SK-N-SH (cell line): ENCODE results near the gene SCD. TPM values are rescaled to one million over a fixed set of nuclear protein-coding genes. Genes with fewer than 3 reads are reported as not detected.

Experiments
- CTCF ChIA-PET: fragments of 300-600, 350-600 bp; formaldehyde crosslinking; extraction: SDS; loops from one replicate; lab custom pipeline; 2021; lab: Yijun Ruan, JAX
- POLR2A ChIA-PET: fragments of 350-600 bp; sonication (Branson Sonifier 250); formaldehyde crosslinking; extraction: SDS; loops from one replicate; lab custom pipeline; 2020; ENCODE audit warnings: antibody characterized with exemption, inconsistent platforms; lab: Yijun Ruan, JAX
- DNase-seq: peaks from one replicate; pipeline ENCODE4 v3.0.0; 2012
- H2AFZ ChIP-seq: fragments of 200-600 bp; sonication (generic); 2 replicates; pipeline ENCODE4 v1.8.1; 2016; ENCODE audit warnings: antibody characterized with exemption, mild to moderate bottlenecking, low read depth
- H3F3A ChIP-seq: fragments of 200-600 bp; sonication (generic); replicated peaks from 2 replicates; pipeline ENCODE3; 2016; ENCODE audit warnings: antibody characterized with exemption, mild to moderate bottlenecking; ENCODE audit not compliant: insufficient read depth
- H3K27ac ChIP-seq, 2 experiments: fragments of 200-500 bp in 1 of 2; fragments of 200-600 bp in 1 of 2; sonication (Bioruptor generic) in 1 of 2; sonication (generic), shearing (Covaris generic) in 1 of 2; 2 replicates each; pipeline versions ENCODE4 v1.5.1 to v1.6.1; 2014 to 2016; ENCODE audit warnings: low read depth in 2 of 2, inconsistent platforms in 1 of 2, low read length in 1 of 2, mild to moderate bottlenecking in 1 of 2, mixed read lengths in 1 of 2
- H3K27me3 ChIP-seq: fragments of 200-600 bp; sonication (generic), shearing (Covaris generic); 2 replicates; pipeline ENCODE4 v1.6.1; 2016; ENCODE audit warnings: mixed run types; ENCODE audit not compliant: insufficient read depth
- H3K36me3 ChIP-seq, 2 experiments: fragments of 200-500 bp in 1 of 2; fragments of 200-600 bp in 1 of 2; sonication (Bioruptor generic) in 1 of 2; sonication (generic) in 1 of 2; replicated peaks in 1 of 2; 2 replicates each; pipeline versions ENCODE3 to v1.5.1; 2014 to 2016; ENCODE audit warnings: low read length in 1 of 2, mild to moderate bottlenecking in 1 of 2; ENCODE audit not compliant: insufficient read depth in 2 of 2, control insufficient read depth in 1 of 2
- H3K4me1 ChIP-seq, 2 experiments: fragments of 200-500 bp in 1 of 2; fragments of 200-600 bp in 1 of 2; sonication (Bioruptor generic) in 1 of 2; sonication (generic), shearing (Covaris generic) in 1 of 2; 2 replicates each; pipeline versions ENCODE4 v1.5.1 to v1.6.1; 2014 to 2016; ENCODE audit warnings: low read depth in 1 of 2, low read length in 1 of 2, mixed run types in 1 of 2; ENCODE audit not compliant: insufficient read depth in 2 of 2, control insufficient read depth in 1 of 2
- H3K4me2 ChIP-seq: fragments of 200-600 bp; sonication (generic), shearing (Covaris generic); 2 replicates; pipeline ENCODE4 v1.6.1; 2017; ENCODE audit warnings: mixed run types
- H3K4me3 ChIP-seq, 2 experiments: fragments of 200-500 bp in 1 of 2; fragments of 200-600 bp in 1 of 2; sonication (Bioruptor generic) in 1 of 2; sonication (generic), shearing (Covaris generic) in 1 of 2; 2 replicates each; pipeline versions ENCODE4 v1.5.1 to v1.8.1; 2014 to 2016; ENCODE audit warnings: low read depth in 2 of 2, inconsistent platforms in 1 of 2, low read length in 1 of 2, mild to moderate bottlenecking in 1 of 2, mixed read lengths in 1 of 2, moderate library complexity in 1 of 2
- H3K79me2 ChIP-seq: fragments of 200-600 bp; sonication (generic); 2 replicates; pipeline ENCODE4 v1.8.1; 2017; ENCODE audit warnings: mild to moderate bottlenecking; ENCODE audit not compliant: insufficient read depth
- H3K9ac ChIP-seq: fragments of 200-600 bp; sonication (generic); 2 replicates; pipeline ENCODE4 v1.6.1; 2017; ENCODE audit warnings: mixed run types
- H3K9me2 ChIP-seq: fragments of 200-600 bp; sonication (generic); 2 replicates; pipeline ENCODE4 v1.6.1; 2017; ENCODE audit warnings: mixed run types
- H3K9me3 ChIP-seq: fragments of 200-600 bp; sonication (generic); 2 replicates; pipeline ENCODE4 v1.6.1; 2017; ENCODE audit warnings: mixed run types, mild to moderate bottlenecking, moderate library complexity
- H4K20me1 ChIP-seq: fragments of 200-600 bp; sonication (generic); 2 replicates; pipeline ENCODE4 v1.6.1; 2017; ENCODE audit warnings: mild to moderate bottlenecking, mixed run types; ENCODE audit not compliant: insufficient read depth
- FOSL2 ChIP-seq: IDR thresholded peaks from 2 replicates; pipeline ENCODE4 v1.4.0; 2012; ENCODE audit warnings: low read depth, mild to moderate bottlenecking, moderate library complexity, borderline replicate concordance
- FOXJ3 ChIP-seq: sonication (generic); formaldehyde crosslinking; IDR thresholded peaks from 2 replicates; pipeline ENCODE4 v1.5.1; 2020; ENCODE audit warnings: mild to moderate bottlenecking, missing genetic modification reagents
- FOXM1 ChIP-seq: IDR thresholded peaks from 2 replicates; pipeline ENCODE4 v1.4.0; 2012; ENCODE audit warnings: low read depth, mild to moderate bottlenecking
- GABPA ChIP-seq: IDR thresholded peaks from 2 replicates; pipeline ENCODE4 v1.4.0; 2012; ENCODE audit warnings: low read depth, mild to moderate bottlenecking
- GATA2 ChIP-seq: sonication (generic); formaldehyde crosslinking; IDR thresholded peaks from 2 replicates; pipeline ENCODE4 v1.5.0; 2020; ENCODE audit warnings: mild to moderate bottlenecking, missing genetic modification reagents
- JUND ChIP-seq: IDR thresholded peaks from 2 replicates; pipeline ENCODE4 v1.4.0; 2012
- MEF2A ChIP-seq: IDR thresholded peaks from 2 replicates; pipeline ENCODE4 v1.4.0; 2012; ENCODE audit warnings: low read depth, borderline replicate concordance
- MXI1 ChIP-seq: IDR thresholded peaks from 2 replicates; pipeline ENCODE4 v1.6.1; 2012; ENCODE audit warnings: mild to moderate bottlenecking, low read depth, low read length, improper control_type of control experiment
- NFIC ChIP-seq: IDR thresholded peaks from 2 replicates; pipeline ENCODE4 v1.4.0; 2012; ENCODE audit warnings: borderline replicate concordance
- NRF1 ChIP-seq: IDR thresholded peaks from 2 replicates; pipeline ENCODE4 v1.6.1; 2012; ENCODE audit warnings: low read depth, mild to moderate bottlenecking, low read length
- POLR2AphosphoS5 ChIP-seq: IDR thresholded peaks from 2 replicates; pipeline ENCODE4 v1.6.1; 2012; ENCODE audit warnings: low read depth, low read length
- RAD21 ChIP-seq: IDR thresholded peaks from 2 replicates; pipeline ENCODE4 v1.6.1; 2012; ENCODE audit warnings: mild to moderate bottlenecking, low read length
- RCOR1 ChIP-seq: fragments of 150-350 bp; IDR thresholded peaks from 2 replicates; pipeline ENCODE4 v1.6.1; 2017; ENCODE audit warnings: antibody characterized with exemption, low read length
- RXRA ChIP-seq: IDR thresholded peaks from 2 replicates; pipeline ENCODE4 v1.4.0; 2012; ENCODE audit warnings: low read depth, mild to moderate bottlenecking, borderline replicate concordance
- WGBS: methylation state at CpG from one replicate; pipeline ENCODE4 v1.1.6; 2017; ENCODE audit warnings: low lambda C conversion rate; 5-methylcytosine and 5-hydroxymethylcytosine counted together
- polyA plus RNA-seq, 3 experiments: library from polyadenylated mRNA; depleted of rRNA; stranded (reverse); fragments of >200 nt; gene quantifications; 2 replicates each; pipeline ENCODE4 v1.2.3, GENCODE V29; 2012
- TF ChIP-seq, protein P1 (sequence below): IDR thresholded peaks from 2 replicates; pipeline ENCODE4 v1.6.1; 2012; ENCODE audit warnings: mild to moderate bottlenecking, low read depth, low read length, moderate library complexity
- TF ChIP-seq, protein P2 (sequence below): IDR thresholded peaks from 2 replicates; pipeline ENCODE4 v1.4.0; 2012; ENCODE audit warnings: low read depth, borderline replicate concordance

Gene SCD
- polyA plus RNA-seq, 1 of the 3 experiments (the other 2 are of a cell fraction): 19.7 TPM

DNA sequence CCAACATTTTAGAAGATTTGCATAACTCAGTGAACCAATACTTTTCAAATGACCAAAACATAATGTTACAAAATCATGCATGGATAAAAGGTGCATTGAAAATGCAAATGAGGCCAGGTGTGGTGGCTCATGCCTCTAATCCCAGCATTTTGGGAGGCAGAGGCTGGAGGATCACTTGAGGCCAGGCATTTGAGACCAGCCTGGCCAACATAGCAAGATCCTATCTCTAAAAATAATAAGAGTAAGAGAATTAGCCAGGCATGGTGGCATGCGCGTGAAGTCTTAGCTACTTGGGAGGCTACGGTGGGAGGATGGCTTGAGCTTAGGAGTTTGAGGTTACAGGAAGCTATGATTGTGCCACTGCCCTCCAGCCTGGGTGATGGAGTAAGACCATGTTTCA is 33.4 kb downstream of the SCD start (continued):
- TF ChIP-seq RAD21: no peak

DNA sequence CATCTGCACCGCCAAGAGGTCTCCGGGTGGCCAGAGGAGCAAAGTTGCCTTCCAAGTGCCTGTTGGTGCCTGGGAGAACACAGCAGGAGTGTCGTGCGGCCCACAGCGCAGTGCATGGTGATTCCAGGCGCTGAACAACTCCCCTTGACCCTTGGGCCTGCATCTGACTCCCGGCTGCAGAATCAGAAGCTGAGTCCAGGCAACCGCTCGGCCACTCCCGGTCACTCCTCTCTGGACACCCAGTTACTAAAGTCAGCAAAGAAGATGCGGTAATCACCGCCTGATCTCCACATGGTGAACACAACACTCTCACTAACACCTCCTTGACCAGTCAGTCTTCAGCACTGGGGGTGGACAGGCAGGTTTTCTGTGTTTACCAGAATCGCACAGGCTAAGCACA is 35.5 kb downstream of the SCD start:
- H3K36me3 ChIP-seq: peaks cover 0 to 12% of the 10 kb centered on the region in 2 experiments
- no peak overlapping the region for H3K9ac ChIP-seq
- no peak overlapping the region for H3K4me3 ChIP-seq
- no peaks in the 10 kb centered on the region for H3K27me3 ChIP-seq
- ChIA-PET POLR2A (no interaction called here), CTCF (interaction anchor here (0.6 kb wide), 1 partner anchor 44 kb away, joined by 3 read pairs; no protein-coding TSS in a partner anchor)
- no peaks in the 10 kb centered on the region for H3K79me2 ChIP-seq
- H3K9me2 ChIP-seq: no peaks in the 10 kb centered on the region
- no peak for TF ChIP-seq GATA2 (CRISPR knock-in tag)
- TF ChIP-seq RAD21: no peak
- no peak for TF ChIP-seq FOXM1
- no peak for TF ChIP-seq POLR2AphosphoS5
- TF ChIP-seq FOSL2: no peak
- TF ChIP-seq MEF2A: no peak
- TF ChIP-seq RXRA: no peak
- no peak for TF ChIP-seq NRF1
- TF ChIP-seq GABPA: no peak
- TF ChIP-seq NFIC: no peak
- no peak for TF ChIP-seq JUND
- TF ChIP-seq, protein P1, sequence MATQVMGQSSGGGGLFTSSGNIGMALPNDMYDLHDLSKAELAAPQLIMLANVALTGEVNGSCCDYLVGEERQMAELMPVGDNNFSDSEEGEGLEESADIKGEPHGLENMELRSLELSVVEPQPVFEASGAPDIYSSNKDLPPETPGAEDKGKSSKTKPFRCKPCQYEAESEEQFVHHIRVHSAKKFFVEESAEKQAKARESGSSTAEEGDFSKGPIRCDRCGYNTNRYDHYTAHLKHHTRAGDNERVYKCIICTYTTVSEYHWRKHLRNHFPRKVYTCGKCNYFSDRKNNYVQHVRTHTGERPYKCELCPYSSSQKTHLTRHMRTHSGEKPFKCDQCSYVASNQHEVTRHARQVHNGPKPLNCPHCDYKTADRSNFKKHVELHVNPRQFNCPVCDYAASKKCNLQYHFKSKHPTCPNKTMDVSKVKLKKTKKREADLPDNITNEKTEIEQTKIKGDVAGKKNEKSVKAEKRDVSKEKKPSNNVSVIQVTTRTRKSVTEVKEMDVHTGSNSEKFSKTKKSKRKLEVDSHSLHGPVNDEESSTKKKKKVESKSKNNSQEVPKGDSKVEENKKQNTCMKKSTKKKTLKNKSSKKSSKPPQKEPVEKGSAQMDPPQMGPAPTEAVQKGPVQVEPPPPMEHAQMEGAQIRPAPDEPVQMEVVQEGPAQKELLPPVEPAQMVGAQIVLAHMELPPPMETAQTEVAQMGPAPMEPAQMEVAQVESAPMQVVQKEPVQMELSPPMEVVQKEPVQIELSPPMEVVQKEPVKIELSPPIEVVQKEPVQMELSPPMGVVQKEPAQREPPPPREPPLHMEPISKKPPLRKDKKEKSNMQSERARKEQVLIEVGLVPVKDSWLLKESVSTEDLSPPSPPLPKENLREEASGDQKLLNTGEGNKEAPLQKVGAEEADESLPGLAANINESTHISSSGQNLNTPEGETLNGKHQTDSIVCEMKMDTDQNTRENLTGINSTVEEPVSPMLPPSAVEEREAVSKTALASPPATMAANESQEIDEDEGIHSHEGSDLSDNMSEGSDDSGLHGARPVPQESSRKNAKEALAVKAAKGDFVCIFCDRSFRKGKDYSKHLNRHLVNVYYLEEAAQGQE: no peak
- TF ChIP-seq RCOR1: no peak
- TF ChIP-seq, protein P2, sequence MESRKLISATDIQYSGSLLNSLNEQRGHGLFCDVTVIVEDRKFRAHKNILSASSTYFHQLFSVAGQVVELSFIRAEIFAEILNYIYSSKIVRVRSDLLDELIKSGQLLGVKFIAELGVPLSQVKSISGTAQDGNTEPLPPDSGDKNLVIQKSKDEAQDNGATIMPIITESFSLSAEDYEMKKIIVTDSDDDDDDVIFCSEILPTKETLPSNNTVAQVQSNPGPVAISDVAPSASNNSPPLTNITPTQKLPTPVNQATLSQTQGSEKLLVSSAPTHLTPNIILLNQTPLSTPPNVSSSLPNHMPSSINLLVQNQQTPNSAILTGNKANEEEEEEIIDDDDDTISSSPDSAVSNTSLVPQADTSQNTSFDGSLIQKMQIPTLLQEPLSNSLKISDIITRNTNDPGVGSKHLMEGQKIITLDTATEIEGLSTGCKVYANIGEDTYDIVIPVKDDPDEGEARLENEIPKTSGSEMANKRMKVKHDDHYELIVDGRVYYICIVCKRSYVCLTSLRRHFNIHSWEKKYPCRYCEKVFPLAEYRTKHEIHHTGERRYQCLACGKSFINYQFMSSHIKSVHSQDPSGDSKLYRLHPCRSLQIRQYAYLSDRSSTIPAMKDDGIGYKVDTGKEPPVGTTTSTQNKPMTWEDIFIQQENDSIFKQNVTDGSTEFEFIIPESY: no peak
- no peak for TF ChIP-seq FOXJ3 (CRISPR knock-in tag)
- no peak for TF ChIP-seq MXI1
- H4K20me1 ChIP-seq: no peaks in the 10 kb centered on the region
- WGBS: 88% methylated on average over 13 of the region's 13 CpGs
- no peaks in the 10 kb centered on the region for H3K9me3 ChIP-seq
- H2AFZ ChIP-seq: no peak overlapping the region
- H3K4me1 ChIP-seq: no peaks in the 10 kb centered on the region
- no peaks in the 10 kb centered on the region for H3F3A ChIP-seq
- no peak for DNase-seq
- H3K4me2 ChIP-seq: no peak overlapping the region
- H3K27ac ChIP-seq: no peak overlapping the region
